Measurements from ENCODE around the gene KIAA0408. TPM values are rescaled to one million over a fixed set of nuclear protein-coding genes. Genes with fewer than 3 reads are reported as not detected.
"Not testable (repeated sequence)": the region's sequence is repeated elsewhere in the genome, so short reads cannot be mapped to it uniquely, and the experiment has no call there.

Gene KIAA0408
- total RNA-seq, 2 donors from 2014 or later, result 1.5 to 1.8 TPM

- Histone ChIP-seq H3K27ac (no peak overlapping the region), H3K36me3 (no peaks in the 10 kb centered on the region), H3K27me3 (no peaks in the 10 kb centered on the region), H3K4me3 (no peak overlapping the region), H3K9me3 (no peaks in the 10 kb centered on the region), H3K4me1 (peaks cover 0 to 1% of the 10 kb centered on the region in 2 donors)
- DNase-seq (ENCODE audit: low spot score), result no peak
- no peak for TF ChIP-seq CTCF (IDR thresholded peaks at IDR 0.05)
These were observed 17.3 kb downstream of the KIAA0408 start for GRCh38 chr6:127441881-127442280.

- Histone ChIP-seq H3K27ac (no peak overlapping the region), H3K9me3 (no peaks in the 10 kb centered on the region), H3K4me1 (peaks cover 0 to 4% of the 10 kb centered on the region in 2 donors), H3K27me3 (no peaks in the 10 kb centered on the region), H3K36me3 (no peaks in the 10 kb centered on the region), H3K4me3 (no peak overlapping the region)
- DNase-seq (ENCODE audit: low spot score), result no peak
- no peak for TF ChIP-seq CTCF (IDR thresholded peaks at IDR 0.05)
These were observed 19.5 kb downstream of the KIAA0408 start for GRCh38 chr6:127439718-127440117.

- Histone ChIP-seq H3K27ac (no peak overlapping the region), H3K4me3 (no peak overlapping the region), H3K4me1 (peaks cover 0 to 4% of the 10 kb centered on the region in 2 donors), H3K36me3 (no peaks in the 10 kb centered on the region), H3K9me3 (no peaks in the 10 kb centered on the region), H3K27me3 (no peaks in the 10 kb centered on the region)
- TF ChIP-seq CTCF (IDR thresholded peaks at IDR 0.05), result no peak
- no peak for DNase-seq (ENCODE audit: low spot score)
These were observed 22.5 kb downstream of the KIAA0408 start for GRCh38 chr6:127436578-127437110.

- TF ChIP-seq CTCF (IDR thresholded peaks at IDR 0.05), result no peak
- no peak for DNase-seq (ENCODE audit: low spot score)
- Histone ChIP-seq H3K27me3 (no peaks in the 10 kb centered on the region), H3K36me3 (no peaks in the 10 kb centered on the region), H3K4me1 (peaks cover 0 to 4% of the 10 kb centered on the region in 2 donors), H3K27ac (no peak overlapping the region), H3K9me3 (no peaks in the 10 kb centered on the region), H3K4me3 (no peak overlapping the region)
These were observed 23.5 kb downstream of the KIAA0408 start for GRCh38 chr6:127435626-127436220.

- Histone ChIP-seq H3K9me3 (no peaks in the 10 kb centered on the region), H3K27me3 (no peaks in the 10 kb centered on the region), H3K4me3 (no peak overlapping the region), H3K27ac (no peak overlapping the region), H3K4me1 (peaks cover 0 to 4% of the 10 kb centered on the region in 2 donors), H3K36me3 (no peaks in the 10 kb centered on the region)
- no peak for DNase-seq (ENCODE audit: low spot score)
- TF ChIP-seq CTCF (IDR thresholded peaks at IDR 0.05), result no peak
These were observed 24.5 kb downstream of the KIAA0408 start for GRCh38 chr6:127434651-127435050.

GRCh38 chr6:127428562-127428961, 30.6 kb downstream of the KIAA0408 start:
- H3K9me3 ChIP-seq; H3K36me3 ChIP-seq; DNase-seq (ENCODE audit: low spot score); H3K4me1 ChIP-seq; H3K4me3 ChIP-seq; H3K27me3 ChIP-seq; H3K27ac ChIP-seq: not testable (repeated sequence)
